Fibroblast of mammary gland (primary cell): ENCODE data around the gene KRTAP4-1.
"Not testable (repeated sequence)": the region's sequence is repeated elsewhere in the genome, so short reads cannot be mapped to it uniquely, and the experiment has no call there.

ENCODE experiments used
- DNase-seq: peaks from one replicate; pipeline ENCODE4 v3.0.0-alpha.2; 2010; ENCODE audit warnings: low read depth
- H3K4me3 ChIP-seq: 2 replicates; pipeline ENCODE4 v1.5.1; 2011; ENCODE audit warnings: low read depth, mild to moderate bottlenecking, low read length, moderate library complexity; ENCODE audit not compliant: control insufficient read depth
- CTCF ChIP-seq: conservative IDR thresholded peaks from 2 replicates; pipeline ENCODE4 v1.5.1; 2011; ENCODE audit warnings: low read depth, low read length, inconsistent platforms; ENCODE audit not compliant: control insufficient read depth, insufficient read depth

The KRTAP4-1 gene

GRCh38 chr17:41215681-41216080 is 31.0 kb upstream of the KRTAP4-1 start:
- no peak for DNase-seq
- no peak for TF ChIP-seq CTCF
- no peak overlapping the region for H3K4me3 ChIP-seq

- no peak for TF ChIP-seq CTCF
Measured at GRCh38 chr17:41212524-41213169, 27.9 kb upstream of the KRTAP4-1 start.

GRCh38 chr17:41211845-41212466 is 27.2 kb upstream of the KRTAP4-1 start:
- H3K4me3 ChIP-seq = no peak overlapping the region
- TF ChIP-seq CTCF = no peak
- DNase-seq = peak; percentile 82

More at GRCh38 chr17:41212524-41213169, 27.9 kb upstream of the KRTAP4-1 start:
- H3K4me3 ChIP-seq = no peak overlapping the region
- no peak for DNase-seq

- H3K4me3 ChIP-seq = no peak overlapping the region
- TF ChIP-seq CTCF = no peak
- DNase-seq = no peak
Measured at GRCh38 chr17:41199421-41200078, 14.8 kb upstream of the KRTAP4-1 start.

GRCh38 chr17:41196068-41196467 is 11.4 kb upstream of the KRTAP4-1 start:
- DNase-seq = no peak
- no peak for TF ChIP-seq CTCF
- H3K4me3 ChIP-seq = no peak overlapping the region

GRCh38 chr17:41190328-41190727 is 5.6 kb upstream of the KRTAP4-1 start:
- no peak for DNase-seq
- TF ChIP-seq CTCF = no peak
- no peak overlapping the region for H3K4me3 ChIP-seq

- not testable (repeated sequence) for H3K4me3 ChIP-seq, DNase-seq
Measured at GRCh38 chr17:41189837-41190318, 5.2 kb upstream of the KRTAP4-1 start, which contains the start of gene KRTAP9-1. TSS of gene KRTAP9-1 (plus strand) at chr17:41189887. CDS start at chr17:41189887, 0 bp downstream.
